ENCODE data around the gene COL10A1.

- TF ChIP-seq CTCF (IDR thresholded peaks at IDR 0.05; ENCODE audit: low read length): no peak
- no peak for TF ChIP-seq EZH2phosphoT487 (IDR thresholded peaks at IDR 0.05; ENCODE audit: low read length)
Observed at GRCh38 chr6:116084284-116084683, 41.6 kb downstream of the COL10A1 start.
